ENCODE measurements around the gene MAZ.

GRCh38 chr16:29756654-29757053 lies 49.7 kb upstream of the MAZ start:
- TF ChIP-seq POLR2A (IDR thresholded peaks at IDR 0.05; ENCODE audit: low read length) (no peak), GATA1 (IDR thresholded peaks at IDR 0.05; ENCODE audit: low read depth, low read length) (no peak)

All from erythroblast (primary cell).